ENCODE measurements around the gene CLEC16A. TPM values are rescaled to one million over a fixed set of nuclear protein-coding genes. Genes with fewer than 3 reads are reported as not detected.

The CLEC16A gene
- total and polyA plus RNA-seq, 9 donors, result 11.5 to 18.3 (median 14.9) TPM

DNA sequence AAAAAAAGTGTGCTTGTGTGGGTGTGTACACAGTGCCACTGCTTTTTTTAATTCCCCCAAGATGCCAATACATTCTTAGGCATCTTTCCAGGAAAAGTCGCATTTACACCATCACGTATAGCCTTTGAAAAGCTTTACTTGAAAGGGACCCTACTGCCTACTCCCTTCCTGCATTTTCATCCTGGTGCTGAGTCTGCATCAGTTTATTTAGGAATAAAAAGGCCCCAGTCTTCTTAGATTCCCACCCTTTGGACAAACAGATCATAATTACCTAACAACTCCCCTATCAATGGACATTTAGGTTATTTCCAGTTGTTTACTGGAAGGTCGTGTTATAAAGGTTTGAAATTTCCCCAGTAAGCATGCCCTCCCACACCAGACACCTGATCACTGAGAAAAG lies 54.9 kb downstream of the CLEC16A start:
- DNase-seq, result no peak
- no peak overlapping the region for H3K27ac ChIP-seq (ENCODE audit: low read length)
- H3K4me1 ChIP-seq (ENCODE audit: control insufficient read depth, insufficient read depth, low read length), result peaks cover 6% of the 10 kb centered on the region
- peaks cover 38% of the 10 kb centered on the region for H3K36me3 ChIP-seq (ENCODE audit: control insufficient read depth, insufficient read depth, low read length)
- no peaks in the 10 kb centered on the region for H3K27me3 ChIP-seq (ENCODE audit: control insufficient read depth, insufficient read depth, low read length)
- no peak overlapping the region for H3K4me3 ChIP-seq (ENCODE audit: low read length)
- 80% methylated on average over 1 of the region's 3 CpGs for WGBS (ENCODE audit: insufficient coverage)
- H3K9me3 ChIP-seq (replicated peaks; ENCODE audit: control insufficient read depth, low read depth, low read length), result no peaks in the 10 kb centered on the region

DNA sequence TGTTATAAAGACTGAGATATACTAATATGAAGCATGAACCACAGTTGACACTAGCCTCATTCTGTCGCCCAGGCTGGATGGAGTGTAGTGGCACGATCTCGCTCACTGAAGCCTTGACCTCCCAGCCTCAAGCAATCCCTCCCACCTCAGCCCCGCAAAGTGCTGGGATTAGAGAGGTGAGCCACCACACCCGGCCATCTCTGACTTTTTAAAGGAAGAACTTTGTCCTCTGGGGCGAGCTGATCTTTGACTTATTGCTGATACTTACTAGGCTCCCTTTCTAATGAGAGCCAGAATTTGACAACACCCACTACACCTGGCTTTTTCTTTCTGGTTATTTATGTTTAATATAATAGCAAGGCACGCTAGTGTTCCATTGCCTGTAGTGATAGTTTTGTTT lies 57.2 kb downstream of the CLEC16A start:
- no peak overlapping the region for H3K4me3 ChIP-seq (ENCODE audit: low read length)
- H3K27ac ChIP-seq (ENCODE audit: low read length), result no peak overlapping the region
- H3K4me1 ChIP-seq (ENCODE audit: control insufficient read depth, insufficient read depth, low read length), result peaks cover 7% of the 10 kb centered on the region
- WGBS (ENCODE audit: insufficient coverage), result no CpG with 5 or more reads among the region's 7 CpGs
- no peak for DNase-seq
- H3K9me3 ChIP-seq (replicated peaks; ENCODE audit: control insufficient read depth, low read depth, low read length), result no peaks in the 10 kb centered on the region
- no peaks in the 10 kb centered on the region for H3K27me3 ChIP-seq (ENCODE audit: control insufficient read depth, insufficient read depth, low read length)
- H3K36me3 ChIP-seq (ENCODE audit: control insufficient read depth, insufficient read depth, low read length), result peaks cover 25% of the 10 kb centered on the region

DNA sequence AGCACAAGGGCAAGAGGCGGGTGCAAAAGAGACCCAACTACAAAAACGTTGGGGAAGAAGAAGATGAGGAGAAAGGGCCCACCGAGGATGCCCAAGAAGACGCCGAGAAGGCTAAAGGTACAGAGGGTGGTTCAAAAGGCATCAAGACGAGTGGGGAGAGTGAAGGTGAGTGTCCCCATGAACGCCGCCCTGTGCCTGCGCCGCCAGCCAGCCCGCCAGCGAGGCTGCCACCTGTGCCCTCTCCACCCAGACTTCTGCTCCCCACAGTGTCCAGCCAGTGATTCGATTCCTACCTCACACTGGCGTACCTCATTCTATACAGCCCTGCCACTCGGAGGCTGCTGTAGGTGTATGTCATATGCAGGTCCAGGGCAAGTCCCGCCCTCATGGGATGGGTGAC lies 58.8 kb downstream of the CLEC16A start:
- no peaks in the 10 kb centered on the region for H3K27me3 ChIP-seq (ENCODE audit: control insufficient read depth, insufficient read depth, low read length)
- 85% methylated on average over 2 of the region's 16 CpGs for WGBS (ENCODE audit: insufficient coverage)

DNA sequence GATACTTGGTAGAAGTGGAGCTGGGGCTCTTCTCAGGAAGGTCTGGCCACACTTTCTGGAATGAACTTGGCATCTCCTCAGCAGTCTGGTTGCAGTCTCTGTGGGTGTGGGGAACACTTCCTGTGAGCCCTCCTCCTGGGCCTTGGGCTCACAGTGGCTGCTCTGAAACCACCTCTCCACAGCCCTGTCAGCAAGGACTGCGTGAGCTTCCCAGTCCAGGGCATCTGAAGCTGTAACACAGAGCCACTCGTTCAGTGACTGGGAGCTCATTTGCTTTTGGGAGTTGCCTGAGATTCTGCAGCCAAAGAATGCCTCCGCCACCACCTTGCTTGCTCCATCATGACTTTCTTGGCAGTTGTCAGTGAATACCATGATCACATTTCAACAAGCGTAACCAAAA lies 60.0 kb downstream of the CLEC16A start:
- Histone ChIP-seq H3K27me3 (ENCODE audit: control insufficient read depth, insufficient read depth, low read length) (no peaks in the 10 kb centered on the region), H3K27ac (ENCODE audit: low read length) (no peak overlapping the region), H3K9me3 (replicated peaks; ENCODE audit: control insufficient read depth, low read depth, low read length) (no peaks in the 10 kb centered on the region), H3K4me1 (ENCODE audit: control insufficient read depth, insufficient read depth, low read length) (peaks cover 4% of the 10 kb centered on the region), H3K4me3 (ENCODE audit: low read length) (no peak overlapping the region), H3K36me3 (ENCODE audit: control insufficient read depth, insufficient read depth, low read length) (peaks cover 25% of the 10 kb centered on the region)
- 54% methylated on average over 3 of the region's 4 CpGs for WGBS (ENCODE audit: insufficient coverage)
- DNase-seq, result no peak

More for the DNA sequence above, 58.8 kb downstream of the CLEC16A start:
- no peaks in the 10 kb centered on the region for H3K9me3 ChIP-seq (replicated peaks; ENCODE audit: control insufficient read depth, low read depth, low read length)
- H3K27ac ChIP-seq (ENCODE audit: low read length), result no peak overlapping the region
- no peak for DNase-seq
- H3K36me3 ChIP-seq (ENCODE audit: control insufficient read depth, insufficient read depth, low read length), result peaks cover 23% of the 10 kb centered on the region
- no peak overlapping the region for H3K4me3 ChIP-seq (ENCODE audit: low read length)
- H3K4me1 ChIP-seq (ENCODE audit: control insufficient read depth, insufficient read depth, low read length), result peaks cover 7% of the 10 kb centered on the region

DNA sequence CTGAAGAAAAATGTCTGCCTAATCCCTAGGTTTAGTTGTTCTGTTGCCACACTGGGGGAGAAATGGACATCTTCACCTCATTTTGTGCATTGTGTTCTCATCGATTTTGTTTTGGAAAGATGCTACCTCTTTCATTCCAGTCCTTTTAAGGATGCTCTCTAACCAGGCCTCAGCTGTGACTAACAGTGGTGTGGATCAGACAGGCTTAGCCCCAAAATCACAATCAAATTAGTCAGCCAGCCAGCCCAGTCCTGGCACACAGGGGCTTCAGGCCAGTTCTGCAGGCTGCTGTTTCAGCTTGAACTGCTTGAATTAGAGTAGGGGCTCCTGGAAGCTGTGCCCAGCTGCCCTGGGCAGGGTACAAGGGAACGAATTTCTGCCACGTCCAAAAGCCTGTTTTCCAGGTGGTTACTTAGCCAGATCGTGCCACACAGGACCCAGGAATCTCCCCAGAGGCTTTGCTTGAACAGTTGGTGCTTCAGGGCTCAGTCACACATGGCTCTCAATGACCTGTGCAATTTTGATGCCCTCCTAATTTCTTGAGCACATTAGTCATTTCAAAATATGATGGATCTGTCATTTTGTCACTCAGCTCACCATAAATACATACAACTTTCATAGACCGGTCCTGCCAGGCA lies 60.7 kb downstream of the CLEC16A start:
- 65% methylated on average over 3 of the region's 5 CpGs for WGBS (ENCODE audit: insufficient coverage)
- no peak for DNase-seq
- peaks cover 4% of the 10 kb centered on the region for H3K4me1 ChIP-seq (ENCODE audit: control insufficient read depth, insufficient read depth, low read length)
- H3K27ac ChIP-seq (ENCODE audit: low read length), result no peak overlapping the region
- H3K4me3 ChIP-seq (ENCODE audit: low read length), result no peak overlapping the region
- no peaks in the 10 kb centered on the region for H3K27me3 ChIP-seq (ENCODE audit: control insufficient read depth, insufficient read depth, low read length)
- H3K36me3 ChIP-seq (ENCODE audit: control insufficient read depth, insufficient read depth, low read length), result peaks cover 28% of the 10 kb centered on the region
- H3K9me3 ChIP-seq (replicated peaks; ENCODE audit: control insufficient read depth, low read depth, low read length), result no peaks in the 10 kb centered on the region

DNA sequence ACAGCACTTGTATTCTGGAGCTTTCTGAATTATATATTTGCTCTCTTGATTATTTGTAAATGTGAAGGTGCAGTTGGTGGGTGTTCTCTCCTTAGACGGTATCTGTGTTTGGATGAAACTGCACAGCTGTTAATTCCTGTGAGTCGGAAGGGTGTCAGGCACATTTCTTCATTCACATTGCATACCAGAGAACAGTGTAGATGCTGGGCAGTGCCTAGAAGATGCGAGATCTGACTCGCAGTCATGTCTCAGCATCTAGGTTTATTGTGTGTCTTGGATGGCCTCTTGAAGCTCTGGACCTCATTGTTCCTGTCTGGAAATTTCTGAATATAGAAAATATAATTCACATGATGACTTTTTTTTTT lies 61.2 kb downstream of the CLEC16A start:
- no peak for DNase-seq
- no peaks in the 10 kb centered on the region for H3K9me3 ChIP-seq (replicated peaks; ENCODE audit: control insufficient read depth, low read depth, low read length)
- WGBS (ENCODE audit: insufficient coverage), result no CpG with 5 or more reads among the region's 4 CpGs
- H3K27ac ChIP-seq (ENCODE audit: low read length), result no peak overlapping the region
- H3K4me3 ChIP-seq (ENCODE audit: low read length), result no peak overlapping the region
- peaks cover 28% of the 10 kb centered on the region for H3K36me3 ChIP-seq (ENCODE audit: control insufficient read depth, insufficient read depth, low read length)
- H3K4me1 ChIP-seq (ENCODE audit: control insufficient read depth, insufficient read depth, low read length), result peaks cover 4% of the 10 kb centered on the region
- no peaks in the 10 kb centered on the region for H3K27me3 ChIP-seq (ENCODE audit: control insufficient read depth, insufficient read depth, low read length)

DNA sequence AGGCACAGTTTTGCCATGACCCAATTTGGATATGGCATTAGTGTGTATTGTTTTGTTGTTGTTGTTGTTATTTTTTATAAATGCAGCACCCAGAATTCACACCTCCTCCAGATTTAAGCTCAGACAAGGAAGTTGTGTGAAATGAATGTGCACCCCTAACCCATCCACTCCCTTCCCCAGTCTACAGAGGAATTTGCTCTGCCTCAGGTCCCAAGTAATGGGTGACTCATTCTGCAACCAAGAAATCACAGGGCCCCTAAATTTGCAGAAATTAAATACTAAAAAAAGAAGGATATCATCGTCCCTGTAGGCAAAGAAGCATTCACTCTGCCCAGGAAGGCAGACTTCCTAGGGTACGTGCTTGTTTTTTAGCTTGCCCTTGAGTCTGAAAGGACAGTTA lies 62.3 kb downstream of the CLEC16A start:
- peaks cover 4% of the 10 kb centered on the region for H3K4me1 ChIP-seq (ENCODE audit: control insufficient read depth, insufficient read depth, low read length)
- no CpG with 5 or more reads among the region's 2 CpGs for WGBS (ENCODE audit: insufficient coverage)
- H3K4me3 ChIP-seq (ENCODE audit: low read length), result no peak overlapping the region
- H3K9me3 ChIP-seq (replicated peaks; ENCODE audit: control insufficient read depth, low read depth, low read length), result no peaks in the 10 kb centered on the region
- H3K27ac ChIP-seq (ENCODE audit: low read length), result no peak overlapping the region
- H3K27me3 ChIP-seq (ENCODE audit: control insufficient read depth, insufficient read depth, low read length), result no peaks in the 10 kb centered on the region
- DNase-seq, result no peak
- H3K36me3 ChIP-seq (ENCODE audit: control insufficient read depth, insufficient read depth, low read length), result peaks cover 28% of the 10 kb centered on the region

DNA sequence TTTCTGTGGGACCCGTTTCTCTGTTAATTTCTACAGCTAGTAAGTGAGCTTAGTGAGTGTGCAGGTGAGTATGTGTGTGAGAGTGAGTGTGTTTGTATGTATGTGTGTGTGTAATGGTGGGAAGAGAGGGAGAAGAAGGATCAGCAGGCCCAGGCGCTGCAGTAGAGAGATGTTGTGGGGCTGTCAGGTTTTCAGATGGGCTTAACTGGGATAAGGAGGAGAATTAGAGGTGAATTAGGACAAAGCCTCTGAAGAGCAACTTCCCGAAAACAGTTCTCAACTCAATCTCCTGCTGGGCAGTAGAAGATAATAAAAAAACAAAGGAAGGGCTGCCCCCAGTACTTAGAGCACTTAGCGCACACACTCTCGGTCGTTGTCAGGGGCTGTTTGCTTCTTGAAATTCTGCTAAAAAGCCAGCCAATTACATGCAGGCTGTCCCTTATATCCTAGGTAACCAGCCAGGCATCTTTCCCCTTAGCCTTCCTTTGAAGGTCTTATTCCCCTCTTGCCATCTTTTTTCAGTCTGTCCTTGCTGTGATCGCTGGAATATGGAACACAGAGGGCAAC lies 63.4 kb downstream of the CLEC16A start:
- DNase-seq, result no peak
- Histone ChIP-seq H3K36me3 (ENCODE audit: control insufficient read depth, insufficient read depth, low read length) (peaks cover 29% of the 10 kb centered on the region), H3K4me3 (ENCODE audit: low read length) (no peak overlapping the region), H3K27me3 (ENCODE audit: control insufficient read depth, insufficient read depth, low read length) (no peaks in the 10 kb centered on the region), H3K4me1 (ENCODE audit: control insufficient read depth, insufficient read depth, low read length) (peaks cover 4% of the 10 kb centered on the region), H3K9me3 (replicated peaks; ENCODE audit: control insufficient read depth, low read depth, low read length) (no peaks in the 10 kb centered on the region), H3K27ac (ENCODE audit: low read length) (no peak overlapping the region)
- 78% methylated on average over 5 of the region's 7 CpGs for WGBS (ENCODE audit: insufficient coverage)

DNA sequence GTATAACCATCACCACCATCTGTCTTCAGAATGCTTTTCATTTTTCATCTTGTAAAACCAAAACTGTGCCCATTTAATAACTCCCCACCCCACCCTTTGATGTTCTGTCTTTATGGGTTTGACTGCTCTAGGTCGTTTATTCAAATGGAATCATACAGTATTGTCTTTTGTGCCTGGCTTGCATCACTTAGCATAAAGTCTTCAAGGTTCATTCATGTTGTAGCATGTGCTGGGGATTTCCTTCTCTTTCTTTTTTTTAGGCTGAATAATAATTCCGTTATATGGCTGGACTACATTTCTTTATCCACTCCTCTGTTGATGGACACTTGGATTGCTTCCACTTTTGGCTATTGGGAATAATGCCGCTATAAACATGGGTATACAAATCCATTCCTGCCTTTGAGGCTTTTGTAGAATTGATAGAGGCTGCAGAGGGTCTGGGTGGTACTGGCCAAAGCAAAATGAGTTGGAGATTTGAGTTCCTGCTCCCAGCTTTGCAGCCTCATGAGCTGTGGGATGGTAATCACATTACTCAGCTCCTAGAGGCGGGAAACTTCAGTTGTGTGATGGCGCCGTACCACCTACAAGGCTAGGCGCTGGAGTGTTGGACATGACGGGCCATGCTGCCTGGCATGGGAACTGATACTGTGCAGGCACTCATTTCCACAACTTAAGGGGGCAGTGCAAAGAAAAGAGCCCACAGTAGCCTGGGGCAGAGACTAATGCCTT lies 64.8 kb downstream of the CLEC16A start:
- Histone ChIP-seq H3K9me3 (replicated peaks; ENCODE audit: control insufficient read depth, low read depth, low read length) (no peaks in the 10 kb centered on the region), H3K27me3 (ENCODE audit: control insufficient read depth, insufficient read depth, low read length) (no peaks in the 10 kb centered on the region), H3K4me1 (ENCODE audit: control insufficient read depth, insufficient read depth, low read length) (peaks cover 2% of the 10 kb centered on the region), H3K4me3 (ENCODE audit: low read length) (no peak overlapping the region), H3K27ac (ENCODE audit: low read length) (no peak overlapping the region), H3K36me3 (ENCODE audit: control insufficient read depth, insufficient read depth, low read length) (peaks cover 19% of the 10 kb centered on the region)
- WGBS (ENCODE audit: insufficient coverage), result 73% methylated on average over 5 of the region's 8 CpGs
- no peak for DNase-seq

DNA sequence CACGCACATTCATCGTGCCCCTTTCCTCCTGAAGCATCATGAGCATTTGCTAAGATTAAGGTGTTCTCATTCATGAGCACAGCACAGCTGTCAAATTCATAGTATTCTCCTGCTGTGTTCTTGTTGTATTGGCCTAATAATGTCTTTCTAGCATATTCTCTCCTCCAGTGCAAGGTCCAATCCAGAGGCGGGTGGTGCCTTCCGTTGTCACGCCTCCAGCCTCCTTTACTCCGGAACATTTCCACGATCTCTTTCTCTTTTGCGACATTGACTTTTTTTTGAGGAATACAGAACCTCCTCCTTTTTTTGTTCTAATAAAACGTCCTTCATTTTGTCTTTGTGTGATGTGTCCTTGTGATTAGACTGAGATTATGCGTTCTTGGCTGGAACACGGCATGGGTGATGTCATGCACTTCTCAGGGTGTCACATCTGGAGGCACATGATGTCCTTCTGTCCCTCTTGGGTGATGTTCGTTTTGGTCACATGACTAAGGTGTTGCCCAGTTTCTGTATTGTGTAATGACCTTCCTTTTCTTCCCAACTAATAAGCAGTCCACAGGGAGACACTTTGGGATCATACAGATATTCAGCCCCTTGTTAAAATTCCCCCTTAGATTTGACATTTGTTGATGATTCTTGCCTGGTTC lies 66.3 kb downstream of the CLEC16A start:
- H3K27me3 ChIP-seq (ENCODE audit: control insufficient read depth, insufficient read depth, low read length), result no peaks in the 10 kb centered on the region
- no peaks in the 10 kb centered on the region for H3K9me3 ChIP-seq (replicated peaks; ENCODE audit: control insufficient read depth, low read depth, low read length)
- DNase-seq, result no peak
- no peak overlapping the region for H3K4me3 ChIP-seq (ENCODE audit: low read length)
- H3K27ac ChIP-seq (ENCODE audit: low read length), result no peak overlapping the region
- WGBS (ENCODE audit: insufficient coverage), result no CpG with 5 or more reads among the region's 12 CpGs
- peaks cover 10% of the 10 kb centered on the region for H3K36me3 ChIP-seq (ENCODE audit: control insufficient read depth, insufficient read depth, low read length)
- peaks cover 7% of the 10 kb centered on the region for H3K4me1 ChIP-seq (ENCODE audit: control insufficient read depth, insufficient read depth, low read length)

Measured in muscle of leg (tissue), 11 donors.